Measurements from ENCODE around the gene ZNF592. TPM values are rescaled to one million over a fixed set of nuclear protein-coding genes. Genes with fewer than 3 reads are reported as not detected.

Gene ZNF592
- total and polyA plus RNA-seq, 2 donors (not counting 1 experiment from before 2014, with no cell fraction given), result 5.1 to 7.5 TPM

DNA sequence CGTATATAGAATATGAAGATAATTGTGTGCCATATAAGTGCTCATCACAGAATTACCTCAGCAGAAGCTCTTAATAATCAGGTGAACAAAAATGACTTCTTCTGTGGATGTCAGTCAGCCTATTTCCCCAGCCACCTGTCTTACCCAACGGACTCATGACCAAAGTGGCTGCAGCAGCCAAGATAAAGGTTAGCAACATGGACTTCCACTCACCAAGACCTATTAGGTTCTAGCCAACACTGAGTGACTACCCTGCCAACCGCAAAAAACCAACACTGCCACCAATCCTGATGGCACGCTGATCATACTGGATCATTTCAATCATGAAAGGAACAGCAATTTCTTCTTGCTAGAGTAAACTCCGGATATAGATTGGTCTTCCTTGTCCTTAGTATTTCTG is 44.6 kb upstream of the ZNF592 start:
- Histone ChIP-seq H3K9me3 (ENCODE audit: control insufficient read depth, insufficient read depth, low read depth, low read length) (no peaks in the 10 kb centered on the region), H3K36me3 (ENCODE audit: control insufficient read depth, insufficient read depth, low read length) (no peaks in the 10 kb centered on the region), H3K4me2 (ENCODE audit: extremely low read depth, insufficient read depth, low read length) (no peak overlapping the region), H3K27me3 (ENCODE audit: control insufficient read depth, insufficient read depth, low read length) (no peaks in the 10 kb centered on the region), H3K27ac (ENCODE audit: insufficient read depth, low read length) (no peak overlapping the region), H4K20me1 (ENCODE audit: control insufficient read depth, extremely low read depth, insufficient read depth, low read length) (no peaks in the 10 kb centered on the region), H3K9ac (ENCODE audit: insufficient read depth, low read length) (no peak overlapping the region), H2AFZ (ENCODE audit: low read length) (no peak overlapping the region), H3K4me1 (ENCODE audit: control insufficient read depth, extremely low read depth, insufficient read depth, low read length) (no peaks in the 10 kb centered on the region), H3K4me3 (replicated peaks in 1 of 4; ENCODE audit: control extremely low read depth in 1 of 4, insufficient read depth in 1 of 4, low read depth in 3 of 4, low read length in 4 of 4) (no peak overlapping the region), H3K79me2 (ENCODE audit: control insufficient read depth, insufficient read depth, low read length) (peaks cover 81% of the 10 kb centered on the region)
- DNase-seq (ENCODE audit: low read depth in 2 of 2), result no peak
- no peak for TF ChIP-seq EZH2 (IDR thresholded peaks at IDR 0.05; ENCODE audit: low read length, missing control alignments)
- TF ChIP-seq, protein P1, sequence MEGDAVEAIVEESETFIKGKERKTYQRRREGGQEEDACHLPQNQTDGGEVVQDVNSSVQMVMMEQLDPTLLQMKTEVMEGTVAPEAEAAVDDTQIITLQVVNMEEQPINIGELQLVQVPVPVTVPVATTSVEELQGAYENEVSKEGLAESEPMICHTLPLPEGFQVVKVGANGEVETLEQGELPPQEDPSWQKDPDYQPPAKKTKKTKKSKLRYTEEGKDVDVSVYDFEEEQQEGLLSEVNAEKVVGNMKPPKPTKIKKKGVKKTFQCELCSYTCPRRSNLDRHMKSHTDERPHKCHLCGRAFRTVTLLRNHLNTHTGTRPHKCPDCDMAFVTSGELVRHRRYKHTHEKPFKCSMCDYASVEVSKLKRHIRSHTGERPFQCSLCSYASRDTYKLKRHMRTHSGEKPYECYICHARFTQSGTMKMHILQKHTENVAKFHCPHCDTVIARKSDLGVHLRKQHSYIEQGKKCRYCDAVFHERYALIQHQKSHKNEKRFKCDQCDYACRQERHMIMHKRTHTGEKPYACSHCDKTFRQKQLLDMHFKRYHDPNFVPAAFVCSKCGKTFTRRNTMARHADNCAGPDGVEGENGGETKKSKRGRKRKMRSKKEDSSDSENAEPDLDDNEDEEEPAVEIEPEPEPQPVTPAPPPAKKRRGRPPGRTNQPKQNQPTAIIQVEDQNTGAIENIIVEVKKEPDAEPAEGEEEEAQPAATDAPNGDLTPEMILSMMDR (conservative IDR thresholded peaks at IDR 0.05 in 1 of 2, IDR thresholded peaks at IDR 0.05 in 1 of 2; ENCODE audit: low read depth in 1 of 2, low read length in 2 of 2), result no peak

DNA sequence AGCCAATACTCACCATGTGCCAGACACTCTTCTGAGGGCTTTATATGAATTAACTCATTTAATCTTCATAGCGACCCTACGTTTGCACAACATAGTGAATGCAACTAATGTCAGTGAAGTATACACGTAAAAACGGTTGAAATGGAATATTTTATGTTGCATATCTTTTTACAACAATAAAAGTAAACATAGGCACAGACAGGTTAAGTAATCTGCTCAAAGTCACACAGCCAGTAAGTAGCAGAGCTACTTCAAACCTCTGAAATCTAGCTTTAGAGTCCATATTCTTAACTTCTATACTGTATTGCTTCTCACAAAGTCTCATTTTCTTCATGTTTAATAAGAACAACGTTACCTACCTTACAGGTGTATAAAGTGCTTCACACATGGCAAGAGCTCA is 34.0 kb upstream of the ZNF592 start:
- Histone ChIP-seq H3K36me3 (ENCODE audit: control insufficient read depth, insufficient read depth, low read length) (peaks cover 2% of the 10 kb centered on the region), H2AFZ (ENCODE audit: low read length) (no peak overlapping the region), H3K27me3 (ENCODE audit: control insufficient read depth, insufficient read depth, low read length) (no peaks in the 10 kb centered on the region), H3K27ac (ENCODE audit: insufficient read depth, low read length) (no peak overlapping the region), H3K4me2 (ENCODE audit: extremely low read depth, insufficient read depth, low read length) (peak overlapping the region; percentile 90), H3K4me1 (ENCODE audit: control insufficient read depth, extremely low read depth, insufficient read depth, low read length) (peaks cover 2% of the 10 kb centered on the region), H3K4me3 (replicated peaks in 1 of 4; ENCODE audit: control extremely low read depth in 1 of 4, insufficient read depth in 1 of 4, low read depth in 3 of 4, low read length in 4 of 4) (peak overlapping the region; percentile 76 to 94 (median 91)), H4K20me1 (ENCODE audit: control insufficient read depth, extremely low read depth, insufficient read depth, low read length) (no peaks in the 10 kb centered on the region), H3K79me2 (ENCODE audit: control insufficient read depth, insufficient read depth, low read length) (peaks cover 56% of the 10 kb centered on the region), H3K9ac (ENCODE audit: insufficient read depth, low read length) (no peak overlapping the region), H3K9me3 (ENCODE audit: control insufficient read depth, insufficient read depth, low read depth, low read length) (no peaks in the 10 kb centered on the region)
- DNase-seq (ENCODE audit: low read depth in 2 of 2), result no peak
- TF ChIP-seq, protein P1 (conservative IDR thresholded peaks at IDR 0.05 in 1 of 2, IDR thresholded peaks at IDR 0.05 in 1 of 2; ENCODE audit: low read depth in 1 of 2, low read length in 2 of 2), result no peak
- TF ChIP-seq EZH2 (IDR thresholded peaks at IDR 0.05; ENCODE audit: low read length, missing control alignments), result no peak

DNA sequence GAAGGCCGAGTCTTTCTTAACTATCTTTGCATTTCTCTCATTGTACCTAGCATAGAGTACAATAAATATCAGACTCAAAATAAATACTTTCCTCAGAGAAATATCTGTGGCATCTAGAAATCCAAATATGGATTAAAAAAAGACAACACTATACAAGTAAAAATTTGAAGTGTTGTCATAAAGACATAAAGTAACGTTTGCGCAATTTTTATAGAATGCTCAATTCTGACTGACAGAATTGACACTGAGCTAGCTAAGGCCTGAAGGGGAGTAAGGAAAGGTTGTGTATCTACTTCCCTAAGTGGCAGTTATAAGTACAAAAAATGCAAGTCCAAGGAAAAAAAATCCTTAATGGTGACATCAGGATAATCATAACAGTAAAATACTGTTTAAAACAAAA is 33.6 kb upstream of the ZNF592 start:
- Histone ChIP-seq H4K20me1 (ENCODE audit: control insufficient read depth, extremely low read depth, insufficient read depth, low read length) (no peaks in the 10 kb centered on the region), H3K27me3 (ENCODE audit: control insufficient read depth, insufficient read depth, low read length) (no peaks in the 10 kb centered on the region), H3K79me2 (ENCODE audit: control insufficient read depth, insufficient read depth, low read length) (peaks cover 53% of the 10 kb centered on the region), H3K4me2 (ENCODE audit: extremely low read depth, insufficient read depth, low read length) (peak overlapping the region; percentile 90), H2AFZ (ENCODE audit: low read length) (no peak overlapping the region), H3K4me3 (replicated peaks in 1 of 4; ENCODE audit: control extremely low read depth in 1 of 4, insufficient read depth in 1 of 4, low read depth in 3 of 4, low read length in 4 of 4) (peak overlapping the region; percentile 76 to 94 (median 91)), H3K9me3 (ENCODE audit: control insufficient read depth, insufficient read depth, low read depth, low read length) (no peaks in the 10 kb centered on the region), H3K27ac (ENCODE audit: insufficient read depth, low read length) (peak overlapping the region; percentile 83), H3K4me1 (ENCODE audit: control insufficient read depth, extremely low read depth, insufficient read depth, low read length) (peaks cover 2% of the 10 kb centered on the region), H3K9ac (ENCODE audit: insufficient read depth, low read length) (peak overlapping the region; percentile 73), H3K36me3 (ENCODE audit: control insufficient read depth, insufficient read depth, low read length) (peaks cover 2% of the 10 kb centered on the region)
- TF ChIP-seq, protein P1 (conservative IDR thresholded peaks at IDR 0.05 in 1 of 2, IDR thresholded peaks at IDR 0.05 in 1 of 2; ENCODE audit: low read depth in 1 of 2, low read length in 2 of 2), result no peak
- DNase-seq (ENCODE audit: low read depth in 2 of 2), result no peak

Measured in fibroblast of lung (primary cell).